GM12878 (cell line): ENCODE data around the gene HCLS1. TPM values are rescaled to one million over a fixed set of nuclear protein-coding genes. Genes with fewer than 3 reads are reported as not detected.

Source experiments
- ATAC-seq: fragments of 200-7000 bp; cut with Tn5 transposase; 3 replicates; pipeline ENCODE4 v1.9.1; 2020; ENCODE audit warnings: mild to moderate bottlenecking, moderate library complexity
- BruUV-seq: library from RNA; stranded (reverse); fragments of 400-500 nt; replicated peaks from 2 replicates; lab custom pipeline; 2021; lab: Mats Ljungman, UMichigan
- CTCF ChIA-PET: fragments of 300-600 bp; sonication (Branson Sonifier 250); formaldehyde crosslinking; extraction: SDS; loops from one replicate; lab custom pipeline; 2021; ENCODE audit warnings: inconsistent platforms; lab: Yijun Ruan, JAX
- POLR2A ChIA-PET: fragments of 350-600 bp; formaldehyde crosslinking; extraction: SDS; loops from one replicate; lab custom pipeline; 2021; ENCODE audit warnings: inconsistent platforms; lab: Charles Lee
- RAD21 ChIA-PET: fragments of 300-600 bp; sonication (Branson Sonifier 250); formaldehyde crosslinking; loops from one replicate; lab custom pipeline; 2023; ENCODE audit warnings: antibody characterized with exemption; ENCODE audit not compliant: unreplicated experiment; lab: Charles Lee
- SMC1A ChIA-PET: fragments of 300-600 bp; sonication (Branson Sonifier 250); formaldehyde crosslinking; loops from one replicate; lab custom pipeline; 2023; ENCODE audit not compliant: unreplicated experiment, uncharacterized antibody; lab: Charles Lee
- DNase-seq: peaks from one replicate; pipeline ENCODE4 v3.0.0-alpha.2; 2011; ENCODE audit warnings: low read depth, low spot score
- FAIRE-seq: peaks from 3 replicates; lab custom pipeline; 2011; peaks lifted over from hg19 to GRCh38; lab: Jason Lieb, UNC
- H2AFZ ChIP-seq: 2 replicates; pipeline ENCODE4 v1.6.0; 2011; ENCODE audit warnings: low read depth, low read length, control low read depth; ENCODE audit not compliant: control insufficient read depth
- H3K27ac ChIP-seq: 2 replicates; pipeline ENCODE4 v1.5.1; 2011; ENCODE audit warnings: control low read depth; ENCODE audit not compliant: control insufficient read depth, insufficient read depth
- H3K27me3 ChIP-seq, 2 experiments: replicated peaks in 1 of 2; 2 replicates each; pipeline versions ENCODE4 v1.6.0 to v1.6.1; 2011; ENCODE audit warnings: low read length in 1 of 2; ENCODE audit not compliant: control insufficient read depth in 2 of 2, insufficient read depth in 2 of 2
- H3K36me3 ChIP-seq, 2 experiments: 2 replicates each; pipeline ENCODE4 v1.5.1; 2011; ENCODE audit warnings: low read length in 1 of 2; ENCODE audit not compliant: control insufficient read depth in 2 of 2, insufficient read depth in 2 of 2
- H3K4me1 ChIP-seq: 2 replicates; pipeline ENCODE4 v1.6.1; 2011; ENCODE audit warnings: mild to moderate bottlenecking, low read length, moderate library complexity, mixed read lengths; ENCODE audit not compliant: control insufficient read depth, insufficient read depth
- H3K4me2 ChIP-seq: 2 replicates; pipeline ENCODE4 v1.6.0; 2011; ENCODE audit warnings: control low read depth; ENCODE audit not compliant: control insufficient read depth, insufficient read depth
- H3K4me3 ChIP-seq: fragments of 200-600 bp; sonication (generic); 2 replicates; pipeline ENCODE4 v1.5.1; 2016
- H3K79me2 ChIP-seq: 2 replicates; pipeline ENCODE4 v1.6.0; 2011; ENCODE audit warnings: low read length; ENCODE audit not compliant: control insufficient read depth, insufficient read depth
- H3K9ac ChIP-seq: 2 replicates; pipeline ENCODE4 v1.8.0; 2011; ENCODE audit warnings: low read length, control low read depth, mixed read lengths; ENCODE audit not compliant: control insufficient read depth, insufficient read depth
- H3K9me3 ChIP-seq: replicated peaks from 3 replicates; pipeline ENCODE4 v1.5.1; 2011; ENCODE audit warnings: mild to moderate bottlenecking, low read length; ENCODE audit not compliant: control insufficient read depth, insufficient read depth
- H4K20me1 ChIP-seq: 2 replicates; pipeline ENCODE4 v1.6.0; 2011; ENCODE audit not compliant: control insufficient read depth, insufficient read depth
- CBFB ChIP-seq: IDR thresholded peaks from 2 replicates; pipeline ENCODE4 v1.6.1; 2016; ENCODE audit warnings: antibody characterized with exemption, low read depth
- HCFC1 ChIP-seq: fragments of 150-350 bp; IDR thresholded peaks from 2 replicates; pipeline ENCODE4 v1.6.1; 2014; ENCODE audit warnings: low read length
- PAX8 ChIP-seq: fragments of 450-650 bp; IDR thresholded peaks from 2 replicates; pipeline ENCODE4 v1.6.1; 2017; ENCODE audit warnings: mild to moderate bottlenecking, moderate library complexity
- RELA ChIP-seq: fragments of 450-650 bp; IDR thresholded peaks from 2 replicates; pipeline ENCODE4 v1.8.0; 2014; ENCODE audit warnings: borderline replicate concordance; ENCODE audit not compliant: partially characterized antibody
- SMC3 ChIP-seq: IDR thresholded peaks from 2 replicates; pipeline ENCODE4 v1.6.1; 2011; ENCODE audit warnings: low read length, improper control_type of control experiment, borderline replicate concordance
- ZBTB4 ChIP-seq: fragments of 450-650 bp; formaldehyde crosslinking; IDR thresholded peaks from 2 replicates; pipeline ENCODE4 v1.4.0; 2022; ENCODE audit warnings: mild to moderate bottlenecking, moderate library complexity
- WGBS: methylation state at CpG from one replicate; pipeline ENCODE4 v1.1.6; 2016; ENCODE audit warnings: low lambda C conversion rate; ENCODE audit not compliant: insufficient replicate concordance, insufficient coverage; ENCODE audit errors: missing lambda C conversion rate; 5-methylcytosine and 5-hydroxymethylcytosine counted together
- in situ Hi-C: fragments of 300-500 bp; cut with MboI; formaldehyde crosslinking; loops from 9 replicates; pipeline ENCODE4 v1.14.3; 2018; ENCODE audit warnings: mixed read lengths
- intact Hi-C: fragments of 100-400 bp; cut with micrococcal nuclease; formaldehyde crosslinking; loops from one replicate; pipeline ENCODE4 v1.14.2; 2022; ENCODE audit not compliant: unreplicated experiment
- polyA plus RNA-seq, 11 experiments: library from polyadenylated mRNA; depleted of rRNA in 4 of 11; unstranded in 6 of 11; stranded (reverse) in 5 of 11; fragments of >200 nt; fragmentation: Nextera tagmentation in 4 of 11; fragmentation: Illumina TruSeq in 1 of 11; extraction: Ambion mirVana in 4 of 11; extraction: Trizol in 1 of 11; gene quantifications; 1 replicate in 1 of 11; 2 replicates in 10 of 11; pipeline versions ENCODE4 v1.2.1 to v1.2.3, GENCODE V29; 2011 to 2016; ENCODE audit warnings: inconsistent platforms in 2 of 11, missing spikeins in 2 of 11, low read depth in 1 of 11
- total RNA-seq, 4 experiments: library from RNA; depleted of rRNA in 3 of 4; stranded (reverse); fragments of >200 nt in 3 of 4; fragmentation: Illumina TruSeq in 1 of 4; extraction: Trizol in 1 of 4; gene quantifications; 2 replicates each; pipeline versions ENCODE4 v1.2.1 to v1.2.3, GENCODE V29; 2013 to 2021
- TF ChIP-seq, protein P1 (sequence below): fragments of 150-350 bp; IDR thresholded peaks from 2 replicates; pipeline ENCODE4 v1.6.1; 2016; ENCODE audit warnings: low read depth, low read length

Gene HCLS1
- total and polyA plus RNA-seq, 10 of the 15 experiments (the other 5 are each of a cell fraction or from before 2014, with no cell fraction given): 51.6 to 344 (median 231) TPM

GRCh38 chr3:121710347-121710746 lies 49.6 kb upstream of the HCLS1 start:
- in situ Hi-C loops: no loop called here

DNA sequence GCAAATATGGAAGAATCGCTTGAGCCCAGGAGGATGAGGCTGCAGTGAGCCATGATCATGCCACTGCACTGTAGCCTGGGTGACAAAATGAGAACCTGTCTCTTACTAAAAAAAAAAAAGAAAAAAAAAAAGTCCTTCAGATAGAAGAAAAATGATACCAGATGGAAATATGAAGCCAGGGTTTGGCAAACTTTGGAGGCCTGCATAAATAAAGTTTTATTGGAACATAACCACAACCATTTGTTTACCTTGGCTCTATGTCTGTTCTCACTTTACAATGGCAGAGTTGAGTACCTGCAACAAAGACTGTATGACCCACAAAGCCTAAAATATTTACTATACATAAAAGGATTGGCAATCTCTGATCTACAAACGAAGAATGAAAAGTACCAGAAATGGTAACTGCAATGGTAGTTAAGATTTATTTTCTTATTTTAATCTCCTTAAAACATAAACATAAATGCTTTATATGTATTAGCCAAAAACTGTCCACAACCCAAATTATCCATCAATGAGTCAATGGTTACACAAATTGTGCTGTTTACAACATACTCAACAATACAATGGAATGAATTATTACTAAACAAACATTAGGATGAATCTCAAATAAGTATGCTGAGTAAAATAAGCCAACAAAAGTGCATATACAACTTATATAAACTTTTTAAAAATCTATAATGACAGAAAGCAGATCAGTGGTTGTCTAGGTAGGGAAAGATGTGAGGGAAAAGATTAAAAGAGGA lies 47.0 kb upstream of the HCLS1 start:
- 98% methylated on average over 2 of the region's 2 CpGs for WGBS
- CTCF ChIA-PET: interaction anchor here (0.6 to 0.7 kb wide), 2 partner anchors 9 to 175 kb away, joined by 3 read pairs; no protein-coding TSS in a partner anchor
- ATAC-seq: no peak
- TF ChIP-seq, protein P1, sequence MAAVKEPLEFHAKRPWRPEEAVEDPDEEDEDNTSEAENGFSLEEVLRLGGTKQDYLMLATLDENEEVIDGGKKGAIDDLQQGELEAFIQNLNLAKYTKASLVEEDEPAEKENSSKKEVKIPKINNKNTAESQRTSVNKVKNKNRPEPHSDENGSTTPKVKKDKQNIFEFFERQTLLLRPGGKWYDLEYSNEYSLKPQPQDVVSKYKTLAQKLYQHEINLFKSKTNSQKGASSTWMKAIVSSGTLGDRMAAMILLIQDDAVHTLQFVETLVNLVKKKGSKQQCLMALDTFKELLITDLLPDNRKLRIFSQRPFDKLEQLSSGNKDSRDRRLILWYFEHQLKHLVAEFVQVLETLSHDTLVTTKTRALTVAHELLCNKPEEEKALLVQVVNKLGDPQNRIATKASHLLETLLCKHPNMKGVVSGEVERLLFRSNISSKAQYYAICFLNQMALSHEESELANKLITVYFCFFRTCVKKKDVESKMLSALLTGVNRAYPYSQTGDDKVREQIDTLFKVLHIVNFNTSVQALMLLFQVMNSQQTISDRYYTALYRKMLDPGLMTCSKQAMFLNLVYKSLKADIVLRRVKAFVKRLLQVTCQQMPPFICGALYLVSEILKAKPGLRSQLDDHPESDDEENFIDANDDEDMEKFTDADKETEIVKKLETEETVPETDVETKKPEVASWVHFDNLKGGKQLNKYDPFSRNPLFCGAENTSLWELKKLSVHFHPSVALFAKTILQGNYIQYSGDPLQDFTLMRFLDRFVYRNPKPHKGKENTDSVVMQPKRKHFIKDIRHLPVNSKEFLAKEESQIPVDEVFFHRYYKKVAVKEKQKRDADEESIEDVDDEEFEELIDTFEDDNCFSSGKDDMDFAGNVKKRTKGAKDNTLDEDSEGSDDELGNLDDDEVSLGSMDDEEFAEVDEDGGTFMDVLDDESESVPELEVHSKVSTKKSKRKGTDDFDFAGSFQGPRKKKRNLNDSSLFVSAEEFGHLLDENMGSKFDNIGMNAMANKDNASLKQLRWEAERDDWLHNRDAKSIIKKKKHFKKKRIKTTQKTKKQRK: no peak
- TF ChIP-seq CBFB (no peak), ZBTB4 (CRISPR knock-in tag) (no peak), HCFC1 (no peak)

More at GRCh38 chr3:121710347-121710746, 49.6 kb upstream of the HCLS1 start:
- Histone ChIP-seq H3K9ac (no peak overlapping the region), H3K27ac (no peak overlapping the region), H2AFZ (no peak overlapping the region), H3K27me3 (no peaks in the 10 kb centered on the region), H3K4me1 (no peaks in the 10 kb centered on the region), H3K36me3 (peaks cover 0 to 4% of the 10 kb centered on the region in 2 experiments; a peak in 2 of 4 replicates), H4K20me1 (no peaks in the 10 kb centered on the region), H3K4me2 (no peak overlapping the region), H3K9me3 (no peaks in the 10 kb centered on the region), H3K79me2 (no peaks in the 10 kb centered on the region), H3K4me3 (no peak overlapping the region)
- no TSS peak for BruUV-seq
- POLR2A ChIA-PET: no interaction called here
- SMC1A ChIA-PET: no interaction called here
- intact Hi-C loops: no loop called here
- FAIRE-seq: peak; percentile 52
- CTCF ChIA-PET: no interaction called here
- RAD21 ChIA-PET: no interaction called here
- ATAC-seq: no peak
- DNase-seq: no peak
- 100% methylated on average over 1 of the region's 1 CpG for WGBS
- TF ChIP-seq PAX8: no peak
- no peak for TF ChIP-seq RELA
- TF ChIP-seq SMC3: no peak

More for the DNA sequence above, 47.0 kb upstream of the HCLS1 start:
- Histone ChIP-seq H2AFZ (no peak overlapping the region), H3K4me2 (no peak overlapping the region), H3K9me3 (no peaks in the 10 kb centered on the region), H3K79me2 (no peaks in the 10 kb centered on the region), H3K36me3 (peaks cover 1 to 4% of the 10 kb centered on the region in 2 experiments; a peak in 2 of 4 replicates), H3K27me3 (no peaks in the 10 kb centered on the region), H3K9ac (no peak overlapping the region), H3K4me3 (no peak overlapping the region), H3K4me1 (no peaks in the 10 kb centered on the region), H4K20me1 (no peaks in the 10 kb centered on the region), H3K27ac (no peak overlapping the region)
- DNase-seq (no peak), FAIRE-seq (no peak)
- ChIA-PET POLR2A (no interaction called here), RAD21 (interaction anchor here (1.1 kb wide), 1 partner anchor 12 kb away, joined by 3 read pairs; no protein-coding TSS in a partner anchor), SMC1A (interaction anchor here (0.8 kb wide), 1 partner anchor 24 kb away, joined by 3 read pairs; no protein-coding TSS in a partner anchor)
- intact Hi-C loops (no loop called here), in situ Hi-C loops (no loop called here)
- no TSS peak for BruUV-seq
